WTC11 (cell line): Measurements from ENCODE around the gene OGG1. TPM values are rescaled to one million over a fixed set of nuclear protein-coding genes. Genes with fewer than 3 reads are reported as not detected.

Source experiments
- ATAC-seq: fragments of 200-7000 bp; cut with Tn5 transposase; 2 replicates; pipeline ENCODE4 v1.10.0; 2021; ENCODE audit warnings: mild to moderate bottlenecking, moderate library complexity
- CTCF ChIA-PET: fragments of 300-600 bp; sonication (Branson Sonifier 250); formaldehyde crosslinking; loops from one replicate; lab custom pipeline; 2021; ENCODE audit warnings: antibody characterized with exemption; lab: Charles Lee
- POLR2A ChIA-PET: fragments of 350-600 bp; sonication (Branson Sonifier 250); formaldehyde crosslinking; loops from one replicate; lab custom pipeline; 2021; ENCODE audit warnings: antibody characterized with exemption; lab: Charles Lee
- DNase-seq: peaks from one replicate; pipeline ENCODE4 v3.0.0; 2021; ENCODE audit warnings: low spot score
- H3K27ac Mint-ChIP-seq: 2 replicates; pipeline ENCODE4 v1.8.0; 2021; ENCODE audit warnings: mixed read lengths
- H3K27me3 Mint-ChIP-seq: 2 replicates; pipeline ENCODE4 v1.8.0; 2021; ENCODE audit warnings: low read depth, mild to moderate bottlenecking, moderate library complexity, mixed read lengths
- H3K36me3 Mint-ChIP-seq: 2 replicates; pipeline ENCODE4 v1.8.0; 2021; ENCODE audit warnings: mixed read lengths
- H3K4me1 Mint-ChIP-seq: 2 replicates; pipeline ENCODE4 v1.8.0; 2022; ENCODE audit warnings: mixed read lengths
- H3K4me3 Mint-ChIP-seq: 2 replicates; pipeline ENCODE4 v1.8.0; 2021; ENCODE audit warnings: mild to moderate bottlenecking, moderate library complexity, mixed read lengths
- H3K9me3 Mint-ChIP-seq: 2 replicates; pipeline ENCODE4 v1.8.0; 2021; ENCODE audit warnings: mixed read lengths
- CTCF ChIP-seq: fragments of 200-600 bp; IDR thresholded peaks from 2 replicates; pipeline ENCODE4 v1.8.0; 2022; ENCODE audit warnings: antibody characterized with exemption
- ELF4 ChIP-seq: sonication (generic); formaldehyde crosslinking; IDR thresholded peaks from 2 replicates; pipeline ENCODE4 v1.8.1; 2022; ENCODE audit warnings: low read depth, mild to moderate bottlenecking, moderate library complexity, missing genetic modification reagents
- ETV6 ChIP-seq: sonication (generic); formaldehyde crosslinking; IDR thresholded peaks from 2 replicates; pipeline ENCODE4 v1.8.1; 2022; ENCODE audit warnings: mild to moderate bottlenecking, missing genetic modification reagents
- GABPB1 ChIP-seq: sonication (generic); formaldehyde crosslinking; IDR thresholded peaks from 2 replicates; pipeline ENCODE4 v1.8.1; 2023; ENCODE audit warnings: mild to moderate bottlenecking, missing genetic modification reagents
- GTF2I ChIP-seq: fragments of 250-450 bp; sonication (Bioruptor Pico); conservative IDR thresholded peaks from 2 replicates; pipeline ENCODE4 v1.4.0; 2021; ENCODE audit warnings: mild to moderate bottlenecking
- HMGXB4 ChIP-seq: sonication (generic); formaldehyde crosslinking; IDR thresholded peaks from 2 replicates; pipeline ENCODE4 v1.8.1; 2023; ENCODE audit warnings: mild to moderate bottlenecking, moderate library complexity, missing genetic modification reagents
- IRF1 ChIP-seq: sonication (generic); formaldehyde crosslinking; IDR thresholded peaks from 2 replicates; pipeline ENCODE4 v1.8.0; 2023; ENCODE audit warnings: missing genetic modification reagents
- KAT7 ChIP-seq: sonication (generic); formaldehyde crosslinking; IDR thresholded peaks from 2 replicates; pipeline ENCODE4 v1.8.1; 2023; ENCODE audit warnings: missing genetic modification reagents, mild to moderate bottlenecking, borderline replicate concordance
- NR3C1 ChIP-seq: sonication (generic); formaldehyde crosslinking; conservative IDR thresholded peaks from 2 replicates; pipeline ENCODE4 v1.8.1; 2023; ENCODE audit warnings: low read depth, mild to moderate bottlenecking, missing genetic modification reagents
- RELA ChIP-seq: sonication (generic); formaldehyde crosslinking; IDR thresholded peaks from 2 replicates; pipeline ENCODE4 v1.8.1; 2022; ENCODE audit warnings: missing genetic modification reagents, mild to moderate bottlenecking, borderline replicate concordance
- SMAD4 ChIP-seq: sonication (generic); formaldehyde crosslinking; IDR thresholded peaks from 2 replicates; pipeline ENCODE4 v1.8.0; 2022; ENCODE audit warnings: mild to moderate bottlenecking, missing genetic modification reagents
- ZBTB43 ChIP-seq: sonication (generic); formaldehyde crosslinking; IDR thresholded peaks from 2 replicates; pipeline ENCODE4 v1.8.1; 2023; ENCODE audit warnings: mild to moderate bottlenecking, missing genetic modification reagents
- ZMAT4 ChIP-seq: fragments of 250-450 bp; sonication (Bioruptor Pico); IDR thresholded peaks from 2 replicates; pipeline ENCODE4 v1.9.0; 2021; ENCODE audit warnings: mild to moderate bottlenecking
- ZNF416 ChIP-seq: fragments of 250-450 bp; sonication (Bioruptor Pico); IDR thresholded peaks from 2 replicates; pipeline ENCODE4 v1.9.0; 2021; ENCODE audit warnings: mild to moderate bottlenecking, inconsistent platforms
- ZNF671 ChIP-seq: fragments of 250-450 bp; sonication (Bioruptor Pico); IDR thresholded peaks from 2 replicates; pipeline ENCODE4 v1.8.0; 2021; ENCODE audit warnings: mild to moderate bottlenecking
- ZSCAN18 ChIP-seq: fragments of 250-450 bp; sonication (Bioruptor Pico); IDR thresholded peaks from 2 replicates; pipeline ENCODE4 v2.1.2; 2022; ENCODE audit warnings: mild to moderate bottlenecking, moderate library complexity
- total RNA-seq: library from RNA; stranded (reverse); gene quantifications from 3 replicates; pipeline ENCODE4 v1.2.3, GENCODE V29; 2021

OGG1 gene
- total RNA-seq, 1 experiment from 2014 or later: 27.3 TPM

- POLR2A ChIA-PET: no interaction called here
- no peaks in the 10 kb centered on the region for H3K36me3 Mint-ChIP-seq
- DNase-seq: peak; percentile 77
- no peak overlapping the region for H3K27ac Mint-ChIP-seq
- CTCF ChIA-PET: interaction anchor here (0.5 to 5.1 kb wide), 7 partner anchors 8 to 253 kb away, joined by 3 to 60 read pairs (median 6); partner anchors contain the start of gene BRPF1
- no peaks in the 10 kb centered on the region for H3K9me3 Mint-ChIP-seq
- H3K4me3 Mint-ChIP-seq: no peak overlapping the region
- ATAC-seq: peak; percentile 98
- H3K27me3 Mint-ChIP-seq: peaks cover 36% of the 10 kb centered on the region
- H3K4me1 Mint-ChIP-seq: peaks cover 5% of the 10 kb centered on the region; the same call in 1 of the 2 replicates
- TF ChIP-seq ZNF416 (CRISPR knock-in tag): no peak
Measured at GRCh38 chr3:9715136-9715535, 34.6 kb upstream of the OGG1 start.

GRCh38 chr3:9715764-9716437 lies 33.9 kb upstream of the OGG1 start:
- ChIA-PET CTCF (interaction anchor here (1.0 to 5.1 kb wide), 4 partner anchors 8 to 134 kb away, joined by 3 to 60 read pairs (median 5); partner anchors contain the start of gene BRPF1), POLR2A (no interaction called here)
- no peaks in the 10 kb centered on the region for H3K36me3 Mint-ChIP-seq
- H3K4me3 Mint-ChIP-seq: no peak overlapping the region
- H3K4me1 Mint-ChIP-seq: peaks cover 5% of the 10 kb centered on the region; the same call in 1 of the 2 replicates
- peaks cover 29% of the 10 kb centered on the region for H3K27me3 Mint-ChIP-seq
- no peaks in the 10 kb centered on the region for H3K9me3 Mint-ChIP-seq
- no peak for DNase-seq
- 0 out of 2 replicates have a peak overlapping the region, but pooled peaks have one; percentile 30 for H3K27ac Mint-ChIP-seq
- peak; percentile 21 for ATAC-seq
- TF ChIP-seq ZNF671 (CRISPR knock-in tag) (no peak), IRF1 (CRISPR knock-in tag) (no peak), ZMAT4 (CRISPR knock-in tag) (no peak), CTCF (no peak), GABPB1 (0 out of 2 replicates have a peak, but pooled peaks have one; percentile 35)

- ChIA-PET POLR2A (no interaction called here), CTCF (interaction anchor here (5.1 kb wide), 1 partner anchor 11 kb away, joined by 60 read pairs; no protein-coding TSS in a partner anchor)
- Mint-ChIP-seq H3K4me1 (peaks cover 5% of the 10 kb centered on the region; the same call in 1 of the 2 replicates), H3K27ac (no peak overlapping the region), H3K9me3 (no peaks in the 10 kb centered on the region), H3K36me3 (no peaks in the 10 kb centered on the region), H3K27me3 (peaks cover 21% of the 10 kb centered on the region), H3K4me3 (no peak overlapping the region)
- no peak for ATAC-seq
- TF ChIP-seq GABPB1 (no peak), ELF4 (CRISPR knock-in tag) (no peak), ZSCAN18 (CRISPR knock-in tag) (no peak), ZBTB43 (no peak), NR3C1 (CRISPR knock-in tag) (no peak), SMAD4 (CRISPR knock-in tag) (no peak), GTF2I (CRISPR knock-in tag) (no peak), KAT7 (CRISPR knock-in tag) (no peak), HMGXB4 (no peak), ETV6 (no peak), RELA (CRISPR knock-in tag) (no peak)
- no peak for DNase-seq
Measured at GRCh38 chr3:9716801-9717555, 32.8 kb upstream of the OGG1 start.
